Measurements from ENCODE around the gene KIFC1. TPM values are rescaled to one million over a fixed set of nuclear protein-coding genes. Genes with fewer than 3 reads are reported as not detected.

Gene KIFC1
- total RNA-seq, 1 experiment from 2014 or later: 65.3 TPM

DNA sequence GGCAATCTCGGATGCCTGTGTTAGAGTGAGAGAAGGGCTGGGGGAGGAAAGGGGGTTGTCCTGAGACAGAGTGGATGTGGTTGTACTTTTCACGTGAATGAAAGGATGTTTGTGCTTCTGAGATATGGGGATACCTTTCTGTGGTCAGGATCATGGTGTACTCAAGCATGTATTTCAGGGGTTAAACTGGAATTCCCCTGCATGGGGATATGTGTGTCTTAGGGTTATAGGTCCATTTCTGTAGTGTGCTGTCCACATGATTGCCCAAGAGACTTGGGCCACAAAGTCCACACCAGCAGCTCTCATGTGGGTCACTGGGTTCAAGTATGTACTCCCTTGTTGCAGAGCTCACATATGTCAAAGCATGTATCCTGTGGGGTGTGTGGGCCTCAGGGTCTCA lies 38.7 kb downstream of the KIFC1 start:
- Histone ChIP-seq H3K9me3 (no peaks in the 10 kb centered on the region), H3K4me3 (ENCODE audit: low read depth, low read length) (no peak overlapping the region), H3K36me3 (ENCODE audit: control insufficient read depth, insufficient read depth, low read length) (no peaks in the 10 kb centered on the region), H3K27me3 (replicated peaks; ENCODE audit: control insufficient read depth, insufficient read depth, low read length) (no peaks in the 10 kb centered on the region), H3K4me1 (peaks cover 50% of the 10 kb centered on the region)
- H3K36me3 Mint-ChIP-seq (ENCODE audit: insufficient read depth, unreplicated experiment): peaks cover 7% of the 10 kb centered on the region
- H3K9me3 Mint-ChIP-seq (ENCODE audit: unreplicated experiment): no peaks in the 10 kb centered on the region
- no peaks in the 10 kb centered on the region for H3K27me3 Mint-ChIP-seq (ENCODE audit: insufficient read depth, unreplicated experiment)
- no peak overlapping the region for H3K4me3 Mint-ChIP-seq (ENCODE audit: unreplicated experiment)
- DNase-seq: no peak
- H3K27ac Mint-ChIP-seq (ENCODE audit: unreplicated experiment): no peak overlapping the region
- peaks cover 25% of the 10 kb centered on the region for H3K4me1 Mint-ChIP-seq (ENCODE audit: low read depth, unreplicated experiment)
- TF ChIP-seq, protein P1, sequence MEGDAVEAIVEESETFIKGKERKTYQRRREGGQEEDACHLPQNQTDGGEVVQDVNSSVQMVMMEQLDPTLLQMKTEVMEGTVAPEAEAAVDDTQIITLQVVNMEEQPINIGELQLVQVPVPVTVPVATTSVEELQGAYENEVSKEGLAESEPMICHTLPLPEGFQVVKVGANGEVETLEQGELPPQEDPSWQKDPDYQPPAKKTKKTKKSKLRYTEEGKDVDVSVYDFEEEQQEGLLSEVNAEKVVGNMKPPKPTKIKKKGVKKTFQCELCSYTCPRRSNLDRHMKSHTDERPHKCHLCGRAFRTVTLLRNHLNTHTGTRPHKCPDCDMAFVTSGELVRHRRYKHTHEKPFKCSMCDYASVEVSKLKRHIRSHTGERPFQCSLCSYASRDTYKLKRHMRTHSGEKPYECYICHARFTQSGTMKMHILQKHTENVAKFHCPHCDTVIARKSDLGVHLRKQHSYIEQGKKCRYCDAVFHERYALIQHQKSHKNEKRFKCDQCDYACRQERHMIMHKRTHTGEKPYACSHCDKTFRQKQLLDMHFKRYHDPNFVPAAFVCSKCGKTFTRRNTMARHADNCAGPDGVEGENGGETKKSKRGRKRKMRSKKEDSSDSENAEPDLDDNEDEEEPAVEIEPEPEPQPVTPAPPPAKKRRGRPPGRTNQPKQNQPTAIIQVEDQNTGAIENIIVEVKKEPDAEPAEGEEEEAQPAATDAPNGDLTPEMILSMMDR (IDR thresholded peaks at IDR 0.05; ENCODE audit: insufficient read depth in 1 of 2, low read depth in 1 of 2, low read length in 1 of 2, severe bottlenecking in 1 of 2, unreplicated experiment in 1 of 2): no peak
- intact Hi-C loops (cut with micrococcal nuclease; ENCODE audit: unreplicated experiment): no loop called here
- BruUV-seq (replicated peaks): no TSS peak
- ChIA-PET CTCF (interaction anchor here (0.6 kb wide), 1 partner anchor 60 kb away, joined by 4 read pairs; no protein-coding TSS in a partner anchor), POLR2A (interaction anchor here (0.5 to 0.9 kb wide), 2 partner anchors 20 to 24 kb away, joined by 3 to 7 read pairs; partner anchors contain the start of gene ZBTB9)

DNA sequence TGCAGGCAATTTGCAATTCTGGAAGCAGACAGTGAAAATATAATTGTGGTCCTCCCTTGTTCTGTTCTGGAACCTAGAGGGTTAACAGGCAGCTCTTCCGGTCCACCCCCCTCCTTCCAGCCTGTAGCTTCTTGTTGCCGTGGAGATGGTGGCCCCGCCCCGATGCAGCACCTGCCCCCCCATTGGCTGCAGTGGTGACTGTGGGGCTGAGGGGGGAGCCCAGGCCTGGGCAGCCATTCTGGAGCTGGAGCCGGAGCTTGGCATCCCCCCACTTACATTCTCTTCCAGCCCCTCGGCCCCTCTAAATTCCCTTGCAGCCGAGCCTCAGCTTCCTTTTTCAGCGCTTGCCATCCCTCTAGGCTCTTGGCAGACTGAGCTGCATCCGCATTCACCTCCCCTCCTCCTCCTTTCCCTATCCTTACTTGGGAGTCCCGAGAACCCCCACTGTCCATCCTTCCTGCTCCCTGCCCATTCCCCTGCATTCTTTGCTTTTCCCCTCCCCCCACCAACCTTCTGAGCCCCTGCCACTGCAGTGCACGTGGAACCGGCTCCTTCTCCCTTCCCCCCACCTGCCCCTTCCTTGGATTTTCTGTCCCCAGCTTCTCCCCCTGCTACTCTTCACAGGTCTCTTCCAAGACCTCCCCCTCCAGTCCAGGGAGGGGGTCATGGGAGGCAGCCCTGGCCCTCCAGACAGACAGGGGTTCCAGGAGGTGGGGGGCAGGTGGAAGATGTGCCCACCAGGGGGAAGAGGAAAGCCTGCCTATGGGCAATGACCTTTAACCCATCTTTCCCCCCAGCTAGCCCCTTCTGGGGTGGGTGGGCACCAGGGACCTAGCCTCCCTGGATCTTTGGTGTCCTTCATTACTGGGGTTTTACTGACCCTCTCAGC lies 39.6 kb downstream of the KIFC1 start:
- H3K4me3 Mint-ChIP-seq (ENCODE audit: unreplicated experiment): peak overlapping the region; percentile 45
- CTCF ChIA-PET: interaction anchor here (0.6 to 1.0 kb wide), 2 partner anchors 59 to 108 kb away, joined by 4 read pairs; no protein-coding TSS in a partner anchor

DNA sequence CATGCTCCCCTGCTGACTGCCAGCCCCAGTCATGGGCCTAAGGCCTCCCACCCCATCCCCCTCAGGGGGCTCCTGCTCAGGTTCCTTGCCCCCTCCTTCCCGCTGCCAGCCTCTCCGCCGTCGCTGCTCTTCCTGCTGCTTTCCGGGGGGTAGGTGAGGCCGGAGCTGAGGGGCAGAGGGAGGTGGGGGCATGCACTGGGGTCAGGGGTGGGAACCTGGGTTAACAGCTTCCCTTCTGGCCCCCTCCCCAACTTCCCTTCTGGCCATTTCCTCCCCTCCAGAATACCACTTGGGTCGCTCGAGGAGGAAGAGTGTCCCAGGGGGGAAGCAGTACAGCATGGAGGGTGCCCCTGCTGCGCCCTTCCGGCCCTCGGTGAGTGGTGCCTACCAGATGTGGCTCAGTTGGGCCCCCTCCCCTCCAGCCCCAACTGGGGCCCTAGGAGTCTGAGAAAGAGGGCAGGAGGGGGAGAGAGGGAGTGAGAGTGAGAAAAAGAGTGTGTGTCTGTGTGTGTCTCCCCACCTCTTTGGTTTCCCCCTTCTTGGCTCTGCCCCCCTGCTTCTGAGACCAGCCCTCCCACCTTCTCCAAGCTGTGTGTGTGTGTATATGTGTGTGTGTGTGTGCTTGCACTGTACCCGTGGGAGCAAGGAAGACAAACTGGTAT lies 40.4 kb downstream of the KIFC1 start:
- Mint-ChIP-seq H3K27ac (ENCODE audit: unreplicated experiment) (no peak overlapping the region), H3K36me3 (ENCODE audit: insufficient read depth, unreplicated experiment) (peaks cover 7% of the 10 kb centered on the region), H3K4me3 (ENCODE audit: unreplicated experiment) (no peak overlapping the region), H3K27me3 (ENCODE audit: insufficient read depth, unreplicated experiment) (no peaks in the 10 kb centered on the region), H3K4me1 (ENCODE audit: low read depth, unreplicated experiment) (peaks cover 25% of the 10 kb centered on the region), H3K9me3 (ENCODE audit: unreplicated experiment) (no peaks in the 10 kb centered on the region)
- TF ChIP-seq, protein P1 (IDR thresholded peaks at IDR 0.05; ENCODE audit: insufficient read depth in 1 of 2, low read depth in 1 of 2, low read length in 1 of 2, severe bottlenecking in 1 of 2, unreplicated experiment in 1 of 2): no peak
- no peak for DNase-seq
- Histone ChIP-seq H3K4me3 (ENCODE audit: low read depth, low read length) (no peak overlapping the region), H3K4me1 (peaks cover 50% of the 10 kb centered on the region), H3K27me3 (replicated peaks; ENCODE audit: control insufficient read depth, insufficient read depth, low read length) (no peaks in the 10 kb centered on the region), H3K9me3 (no peaks in the 10 kb centered on the region), H3K36me3 (ENCODE audit: control insufficient read depth, insufficient read depth, low read length) (no peaks in the 10 kb centered on the region)
- no TSS peak for BruUV-seq (replicated peaks)
- intact Hi-C loops (cut with micrococcal nuclease; ENCODE audit: unreplicated experiment): no loop called here
- ChIA-PET POLR2A (no interaction called here), CTCF (interaction anchor here (1.0 kb wide), 1 partner anchor 109 kb away, joined by 4 read pairs; no protein-coding TSS in a partner anchor)

More for the DNA sequence above, 39.6 kb downstream of the KIFC1 start:
- no peaks in the 10 kb centered on the region for H3K27me3 Mint-ChIP-seq (ENCODE audit: insufficient read depth, unreplicated experiment)
- H3K4me1 ChIP-seq: peaks cover 50% of the 10 kb centered on the region
- POLR2A ChIA-PET: interaction anchor here (0.5 to 0.9 kb wide), 3 partner anchors 23 to 160 kb away, joined by 3 to 7 read pairs (median 5); partner anchors contain the start of genes RPS18, VPS52 and ZBTB9
- H3K27me3 ChIP-seq (replicated peaks; ENCODE audit: control insufficient read depth, insufficient read depth, low read length): no peaks in the 10 kb centered on the region
- H3K9me3 Mint-ChIP-seq (ENCODE audit: unreplicated experiment): no peaks in the 10 kb centered on the region
- peaks cover 7% of the 10 kb centered on the region for H3K36me3 Mint-ChIP-seq (ENCODE audit: insufficient read depth, unreplicated experiment)
- no TSS peak for BruUV-seq (replicated peaks)
- no peaks in the 10 kb centered on the region for H3K36me3 ChIP-seq (ENCODE audit: control insufficient read depth, insufficient read depth, low read length)
- DNase-seq: peak; percentile 67 to 72
- TF ChIP-seq, protein P1 (IDR thresholded peaks at IDR 0.05; ENCODE audit: insufficient read depth in 1 of 2, low read depth in 1 of 2, low read length in 1 of 2, severe bottlenecking in 1 of 2, unreplicated experiment in 1 of 2): no peak
- intact Hi-C loops (cut with micrococcal nuclease; ENCODE audit: unreplicated experiment): no loop called here
- H3K4me1 Mint-ChIP-seq (ENCODE audit: low read depth, unreplicated experiment): peaks cover 25% of the 10 kb centered on the region
- no peak overlapping the region for H3K4me3 ChIP-seq (ENCODE audit: low read depth, low read length)
- peak overlapping the region; percentile 40 for H3K27ac Mint-ChIP-seq (ENCODE audit: unreplicated experiment)
- no peaks in the 10 kb centered on the region for H3K9me3 ChIP-seq
